K562 (cell line): ENCODE measurements around the gene AIMP1.

Experiments
- CTCF ChIP-seq, 3 experiments: IDR thresholded peaks in 2 of 3; conservative IDR thresholded peaks in 1 of 3; 2 replicates each; pipeline ENCODE4 v1.5.1; 2011 to 2012; ENCODE audit warnings: low read length in 3 of 3, mild to moderate bottlenecking in 3 of 3, control low read depth in 2 of 3, improper control_type of control experiment in 1 of 3, inconsistent platforms in 1 of 3, low read depth in 1 of 3, mixed read lengths in 1 of 3, moderate library complexity in 1 of 3; ENCODE audit not compliant: insufficient read depth in 2 of 3
- FOXK2 ChIP-seq, 2 experiments: fragments of 450-650 bp; IDR thresholded peaks in 1 of 2; conservative IDR thresholded peaks in 1 of 2; 2 replicates each; pipeline ENCODE4 v1.6.1; 2016; ENCODE audit warnings: low read depth in 2 of 2, mild to moderate bottlenecking in 1 of 2
- TF ChIP-seq, protein P1 (sequence below): sonication (generic); formaldehyde crosslinking; IDR thresholded peaks from 2 replicates; pipeline ENCODE4 v1.8.1; 2023; ENCODE audit warnings: mild to moderate bottlenecking, missing genetic modification reagents

- TF ChIP-seq, protein P1, sequence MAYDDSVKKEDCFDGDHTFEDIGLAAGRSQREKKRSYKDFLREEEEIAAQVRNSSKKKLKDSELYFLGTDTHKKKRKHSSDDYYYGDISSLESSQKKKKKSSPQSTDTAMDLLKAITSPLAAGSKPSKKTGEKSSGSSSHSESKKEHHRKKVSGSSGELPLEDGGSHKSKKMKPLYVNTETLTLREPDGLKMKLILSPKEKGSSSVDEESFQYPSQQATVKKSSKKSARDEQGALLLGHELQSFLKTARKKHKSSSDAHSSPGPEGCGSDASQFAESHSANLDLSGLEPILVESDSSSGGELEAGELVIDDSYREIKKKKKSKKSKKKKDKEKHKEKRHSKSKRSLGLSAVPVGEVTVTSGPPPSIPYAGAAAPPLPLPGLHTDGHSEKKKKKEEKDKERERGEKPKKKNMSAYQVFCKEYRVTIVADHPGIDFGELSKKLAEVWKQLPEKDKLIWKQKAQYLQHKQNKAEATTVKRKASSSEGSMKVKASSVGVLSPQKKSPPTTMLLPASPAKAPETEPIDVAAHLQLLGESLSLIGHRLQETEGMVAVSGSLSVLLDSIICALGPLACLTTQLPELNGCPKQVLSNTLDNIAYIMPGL (CRISPR knock-in tag) = no peak
- TF ChIP-seq CTCF (IDR thresholded peaks at IDR 0.05 in 2 of 3, conservative IDR thresholded peaks at IDR 0.05 in 1 of 3; ENCODE audit: insufficient read depth in 2 of 3, low read depth in 1 of 3, low read length in 3 of 3) (no peak), FOXK2 (conservative IDR thresholded peaks at IDR 0.05 in 1 of 2, IDR thresholded peaks at IDR 0.05 in 1 of 2; ENCODE audit: low read depth in 2 of 2) (no peak)
Observed at GRCh38 chr4:106323119-106323518, 6.8 kb downstream of the AIMP1 start.
